Stomach (tissue), 4 donors: ENCODE results near the gene VMP1.

Source experiments
- POLR2A ChIP-seq, 4 donors: fragments of 450-650 bp; IDR thresholded peaks; one replicate each; pipeline ENCODE4 v1.6.1; 2016; ENCODE audit warnings: antibody characterized with exemption in 4 of 4, control low read depth in 2 of 4, mild to moderate bottlenecking in 1 of 4, moderate library complexity in 1 of 4
- TF ChIP-seq, protein P1 (sequence below), 7 experiments: fragments of 450-650 bp in 4 of 7; fragments of 200-600 bp in 3 of 7; sonication (generic) in 3 of 7; IDR thresholded peaks; one replicate each; pipeline ENCODE4 v1.5.1; 2016 to 2019; ENCODE audit warnings: antibody characterized with exemption in 7 of 7, control low read depth in 2 of 7, mild to moderate bottlenecking in 1 of 7

DNA sequence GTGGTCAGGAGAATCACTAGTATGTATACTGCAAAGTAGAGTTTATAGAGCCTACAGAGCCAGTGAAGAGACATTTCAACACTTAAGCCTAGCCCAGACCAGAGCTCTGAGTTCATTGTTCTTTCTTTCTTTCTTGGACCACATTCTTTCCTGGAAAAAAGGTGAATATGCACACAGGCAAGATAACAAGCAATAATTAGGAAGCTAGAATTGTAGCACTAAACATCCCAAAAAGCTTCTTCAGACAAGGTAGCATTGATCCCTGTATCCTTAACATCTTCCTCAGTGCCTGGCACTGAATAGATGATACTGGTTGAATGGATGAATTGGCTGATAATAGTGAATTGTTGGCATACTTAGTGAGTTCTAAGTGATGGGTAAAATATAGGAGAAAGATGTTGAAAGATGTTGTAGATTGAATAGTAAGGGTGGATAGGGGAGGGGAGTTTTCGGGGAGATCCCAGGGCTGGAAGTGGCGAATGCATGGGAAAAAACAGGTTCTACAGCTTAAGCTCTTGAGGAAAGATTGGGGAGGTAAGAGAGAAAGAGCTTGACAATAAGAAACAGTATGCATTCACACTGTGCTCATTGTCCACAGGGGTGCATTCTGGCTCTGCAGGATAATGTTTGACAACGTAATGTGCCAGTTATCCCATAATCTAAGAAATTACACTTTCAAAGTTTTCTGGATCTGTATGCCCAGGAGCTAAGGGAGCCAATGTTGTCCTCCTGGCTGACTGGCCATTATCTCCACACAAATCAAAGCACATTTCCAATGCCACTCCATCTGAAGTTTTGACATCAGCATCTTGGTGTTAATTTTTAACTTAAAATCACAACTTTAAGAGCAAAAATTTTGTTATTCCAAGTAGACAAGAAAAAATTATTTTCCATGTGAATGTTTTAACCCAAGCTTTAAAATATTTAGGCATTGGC, 149.7 kb downstream of the VMP1 start:
- TF ChIP-seq, protein P1, sequence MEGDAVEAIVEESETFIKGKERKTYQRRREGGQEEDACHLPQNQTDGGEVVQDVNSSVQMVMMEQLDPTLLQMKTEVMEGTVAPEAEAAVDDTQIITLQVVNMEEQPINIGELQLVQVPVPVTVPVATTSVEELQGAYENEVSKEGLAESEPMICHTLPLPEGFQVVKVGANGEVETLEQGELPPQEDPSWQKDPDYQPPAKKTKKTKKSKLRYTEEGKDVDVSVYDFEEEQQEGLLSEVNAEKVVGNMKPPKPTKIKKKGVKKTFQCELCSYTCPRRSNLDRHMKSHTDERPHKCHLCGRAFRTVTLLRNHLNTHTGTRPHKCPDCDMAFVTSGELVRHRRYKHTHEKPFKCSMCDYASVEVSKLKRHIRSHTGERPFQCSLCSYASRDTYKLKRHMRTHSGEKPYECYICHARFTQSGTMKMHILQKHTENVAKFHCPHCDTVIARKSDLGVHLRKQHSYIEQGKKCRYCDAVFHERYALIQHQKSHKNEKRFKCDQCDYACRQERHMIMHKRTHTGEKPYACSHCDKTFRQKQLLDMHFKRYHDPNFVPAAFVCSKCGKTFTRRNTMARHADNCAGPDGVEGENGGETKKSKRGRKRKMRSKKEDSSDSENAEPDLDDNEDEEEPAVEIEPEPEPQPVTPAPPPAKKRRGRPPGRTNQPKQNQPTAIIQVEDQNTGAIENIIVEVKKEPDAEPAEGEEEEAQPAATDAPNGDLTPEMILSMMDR (IDR thresholded peaks at IDR 0.05), result no peak
- no peak for TF ChIP-seq POLR2A (IDR thresholded peaks at IDR 0.05)
